ENCODE results near the gene UBLCP1.

Gene UBLCP1

DNA sequence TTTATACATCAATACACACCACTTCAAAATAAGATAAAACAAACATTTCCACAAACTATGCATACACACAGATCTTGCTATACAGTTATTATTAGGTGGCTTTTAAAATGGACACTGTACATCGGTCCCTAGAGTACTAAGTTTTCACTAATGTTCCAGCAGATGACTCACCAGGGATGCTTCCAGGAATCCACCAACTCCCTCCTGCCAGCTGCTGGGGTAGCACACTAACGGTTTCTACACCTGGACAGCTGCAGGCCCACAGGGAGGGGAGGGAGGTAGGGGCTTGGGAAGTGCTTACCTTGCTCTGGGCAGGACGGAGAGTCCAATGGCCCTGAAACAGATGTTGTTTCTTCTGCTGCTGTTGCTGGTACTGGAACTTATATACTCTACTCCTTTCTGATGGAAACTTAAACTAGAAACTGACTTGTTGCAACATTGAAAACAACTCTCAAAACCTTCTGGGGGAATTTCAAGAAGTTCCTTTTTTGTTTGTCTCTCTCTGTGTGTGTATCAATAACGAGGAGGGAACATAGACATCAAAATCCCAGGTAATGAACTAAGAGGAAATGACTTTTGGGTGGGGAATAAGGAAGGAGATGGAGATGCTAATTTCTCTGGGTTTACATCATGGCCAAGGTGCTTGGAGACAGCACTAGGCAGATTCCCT lies 67.2 kb downstream of the UBLCP1 start, which contains the start of gene IL12B:
Gene IL12B (minus strand): TSS at position 357 of the 670 bp plus-strand sequence. CDS start 3,705 bp downstream, outside the sequence.
- H3K4me3 ChIP-seq (ENCODE audit: extremely low read depth, insufficient read depth, low read length, poor library complexity, severe bottlenecking), result peak within 1 kb of the TSS; percentile 45
- no peaks in the 10 kb centered on the region for H3K36me3 ChIP-seq (ENCODE audit: control insufficient read depth, insufficient read depth, low read length)
- H3K4me1 ChIP-seq (ENCODE audit: control insufficient read depth, insufficient read depth, low read length, poor library complexity, severe bottlenecking), result no peaks in the 10 kb centered on the region
- no peaks in the 10 kb centered on the region for H3K9me3 ChIP-seq (ENCODE audit: control insufficient read depth, low read length)
- WGBS, 2 experiments (ENCODE audit: insufficient coverage in 2 of 2), result 83 to 92% methylated on average over 1 to 2 of the region's 4 CpGs
- no peak within 1 kb of the TSS for H3K27ac ChIP-seq (ENCODE audit: low read depth, low read length, severe bottlenecking)

DNA sequence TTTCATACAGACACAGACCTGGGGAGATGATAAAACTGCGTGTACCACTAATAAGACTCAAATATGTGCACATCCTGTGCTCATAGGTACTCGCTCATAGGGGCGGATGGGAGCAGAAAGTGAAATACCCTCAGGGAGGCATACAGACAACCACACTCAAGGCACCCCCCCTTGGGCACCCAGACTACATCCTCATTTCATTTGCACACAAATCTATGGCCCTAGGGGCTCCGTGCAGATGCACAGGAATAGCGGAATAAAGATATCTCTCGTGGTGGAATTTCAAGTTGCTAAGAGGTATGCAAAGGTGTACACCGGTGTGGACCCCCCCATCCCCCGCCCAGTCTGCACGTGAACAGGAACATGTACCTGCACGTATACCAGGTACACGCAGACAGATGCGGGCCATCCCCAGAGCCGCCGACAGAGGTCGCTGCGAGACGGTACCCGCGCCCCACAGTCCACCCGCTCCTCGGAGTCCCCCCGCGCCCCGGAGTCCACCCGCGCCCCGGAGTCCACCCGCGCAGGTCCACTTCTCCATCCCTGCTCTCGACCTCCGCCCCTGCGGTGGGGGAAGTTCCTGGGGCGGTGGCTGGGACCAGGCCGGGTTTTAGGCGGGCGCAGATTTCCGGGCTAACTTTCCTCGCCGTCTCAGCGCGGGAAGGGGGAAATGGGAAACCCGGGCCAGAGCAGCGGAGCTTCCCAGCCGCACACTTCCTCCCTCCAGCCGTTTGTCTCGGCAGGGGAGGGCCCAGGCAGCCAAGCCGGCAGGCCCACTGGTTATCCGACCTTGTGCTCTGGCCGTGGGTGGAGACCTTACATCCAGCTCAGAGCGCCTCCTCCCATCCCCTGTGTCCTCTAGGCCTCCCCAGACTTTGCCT lies 68.2 kb downstream of the UBLCP1 start:
- Histone ChIP-seq H3K4me3 (ENCODE audit: extremely low read depth, insufficient read depth, low read length, poor library complexity, severe bottlenecking) (peak overlapping the region; percentile 45), H3K27ac (ENCODE audit: low read depth, low read length, severe bottlenecking) (no peak overlapping the region), H3K36me3 (ENCODE audit: control insufficient read depth, insufficient read depth, low read length) (no peaks in the 10 kb centered on the region), H3K4me1 (ENCODE audit: control insufficient read depth, insufficient read depth, low read length, poor library complexity, severe bottlenecking) (no peaks in the 10 kb centered on the region), H3K9me3 (ENCODE audit: control insufficient read depth, low read length) (no peaks in the 10 kb centered on the region)
- whole genome bisulfite sequencing, 2 experiments (ENCODE audit: insufficient coverage in 2 of 2), result 11 to 12% methylated on average over 23 to 24 of the region's 50 CpGs

DNA sequence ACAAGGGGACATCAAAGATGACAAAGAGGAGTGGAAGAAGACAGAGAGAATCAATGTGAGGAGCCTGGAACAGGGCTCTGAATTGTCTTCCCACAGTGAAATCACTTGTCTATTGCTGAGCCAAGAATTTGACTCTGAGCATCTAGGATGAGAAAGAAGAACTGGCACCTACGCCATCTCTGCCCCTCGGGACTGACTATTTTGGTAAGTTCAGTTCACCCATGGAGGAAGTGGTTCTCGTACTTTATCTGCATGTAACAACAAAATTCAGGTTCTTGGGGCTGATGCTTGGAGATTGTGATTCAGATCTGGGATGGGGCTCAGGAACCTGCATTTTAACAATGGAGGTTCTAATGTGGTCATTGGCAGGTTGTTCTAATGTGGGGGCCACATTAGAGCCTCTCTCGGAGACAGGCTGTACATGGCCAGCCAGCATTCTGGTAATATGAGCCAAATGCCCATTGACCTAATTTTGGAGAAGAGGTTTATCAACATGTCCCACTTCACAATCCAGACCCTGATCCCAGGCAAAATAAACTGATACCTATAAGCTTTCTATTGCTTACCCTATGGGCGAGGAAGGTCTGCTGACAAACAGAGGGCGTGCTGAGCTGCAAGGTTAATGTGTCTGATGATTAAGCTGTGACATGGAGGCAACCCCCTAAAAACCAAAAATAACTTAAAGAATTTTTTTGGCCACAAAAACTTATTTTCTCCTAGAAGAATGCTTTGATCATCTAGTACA lies 69.9 kb downstream of the UBLCP1 start:
- Histone ChIP-seq H3K4me3 (ENCODE audit: extremely low read depth, insufficient read depth, low read length, poor library complexity, severe bottlenecking) (no peak overlapping the region), H3K9me3 (ENCODE audit: control insufficient read depth, low read length) (no peaks in the 10 kb centered on the region), H3K27ac (ENCODE audit: low read depth, low read length, severe bottlenecking) (no peak overlapping the region), H3K4me1 (ENCODE audit: control insufficient read depth, insufficient read depth, low read length, poor library complexity, severe bottlenecking) (peaks cover 12% of the 10 kb centered on the region), H3K36me3 (ENCODE audit: control insufficient read depth, insufficient read depth, low read length) (no peaks in the 10 kb centered on the region)
- 90 to 96% methylated on average over 3 to 4 of the region's 6 CpGs for WGBS, 2 experiments (ENCODE audit: insufficient coverage in 2 of 2)

GRCh38 chr5:159333545-159333925 lies 70.4 kb downstream of the UBLCP1 start:
- Histone ChIP-seq H3K27ac (ENCODE audit: low read depth, low read length, severe bottlenecking) (no peak overlapping the region), H3K4me3 (ENCODE audit: extremely low read depth, insufficient read depth, low read length, poor library complexity, severe bottlenecking) (no peak overlapping the region), H3K9me3 (ENCODE audit: control insufficient read depth, low read length) (no peaks in the 10 kb centered on the region), H3K36me3 (ENCODE audit: control insufficient read depth, insufficient read depth, low read length) (no peaks in the 10 kb centered on the region), H3K4me1 (ENCODE audit: control insufficient read depth, insufficient read depth, low read length, poor library complexity, severe bottlenecking) (peaks cover 13% of the 10 kb centered on the region)
- 73% methylated on average over 1 of the region's 1 CpG; no CpG with 5 or more reads in 1 of the 2 experiments for WGBS, 2 experiments (ENCODE audit: insufficient coverage in 2 of 2)
